Measurements from ENCODE around the gene UGP2. TPM values are rescaled to one million over a fixed set of nuclear protein-coding genes. Genes with fewer than 3 reads are reported as not detected.

UGP2 gene
- total RNA-seq, 1 donor from 2014 or later, result 76.6 TPM

- H3K4me3 Mint-ChIP-seq, result no peak overlapping the region
- no peaks in the 10 kb centered on the region for H3K27me3 Mint-ChIP-seq
- H3K4me1 Mint-ChIP-seq (ENCODE audit: unreplicated experiment), result peaks cover 8% of the 10 kb centered on the region
- peaks cover 38% of the 10 kb centered on the region for H3K36me3 Mint-ChIP-seq
- H3K9me3 Mint-ChIP-seq, result peaks cover 12% of the 10 kb centered on the region
- no peak overlapping the region for H3K27ac Mint-ChIP-seq
- no peak for TF ChIP-seq CTCF (conservative IDR thresholded peaks at IDR 0.05)
- no peak for DNase-seq (ENCODE audit: extremely low spot score, unreplicated experiment)
Measured at GRCh38 chr2:63875131-63875527, 33.4 kb downstream of the UGP2 start.

- H3K27me3 Mint-ChIP-seq, result no peaks in the 10 kb centered on the region
- H3K36me3 Mint-ChIP-seq, result peaks cover 41% of the 10 kb centered on the region
- peaks cover 11% of the 10 kb centered on the region for H3K4me1 Mint-ChIP-seq (ENCODE audit: unreplicated experiment)
- DNase-seq (ENCODE audit: extremely low spot score, unreplicated experiment), result no peak
- H3K9me3 Mint-ChIP-seq, result peaks cover 12% of the 10 kb centered on the region
- no peak for TF ChIP-seq CTCF (conservative IDR thresholded peaks at IDR 0.05)
- H3K4me3 Mint-ChIP-seq, result no peak overlapping the region
- H3K27ac Mint-ChIP-seq, result peak overlapping the region; percentile 17
Measured at GRCh38 chr2:63875559-63876245, 34.0 kb downstream of the UGP2 start.

- no peak overlapping the region for H3K27ac Mint-ChIP-seq
- peaks cover 14% of the 10 kb centered on the region for H3K4me1 Mint-ChIP-seq (ENCODE audit: unreplicated experiment)
- H3K9me3 Mint-ChIP-seq, result peaks cover 12% of the 10 kb centered on the region
- DNase-seq (ENCODE audit: extremely low spot score, unreplicated experiment), result no peak
- no peak for TF ChIP-seq CTCF (conservative IDR thresholded peaks at IDR 0.05)
- H3K27me3 Mint-ChIP-seq, result no peaks in the 10 kb centered on the region
- no peak overlapping the region for H3K4me3 Mint-ChIP-seq
- H3K36me3 Mint-ChIP-seq, result peaks cover 46% of the 10 kb centered on the region
Measured at GRCh38 chr2:63876311-63876710, 34.6 kb downstream of the UGP2 start.

- Mint-ChIP-seq H3K4me3 (no peak overlapping the region), H3K9me3 (peaks cover 9% of the 10 kb centered on the region), H3K4me1 (ENCODE audit: unreplicated experiment) (peaks cover 15% of the 10 kb centered on the region), H3K36me3 (peaks cover 42% of the 10 kb centered on the region), H3K27ac (no peak overlapping the region), H3K27me3 (no peaks in the 10 kb centered on the region)
- TF ChIP-seq CTCF (conservative IDR thresholded peaks at IDR 0.05), result no peak
- no peak for DNase-seq (ENCODE audit: extremely low spot score, unreplicated experiment)
Measured at GRCh38 chr2:63878486-63878885, 36.8 kb downstream of the UGP2 start.

- H3K36me3 Mint-ChIP-seq, result peaks cover 37% of the 10 kb centered on the region
- H3K4me3 Mint-ChIP-seq, result no peak overlapping the region
- no peaks in the 10 kb centered on the region for H3K27me3 Mint-ChIP-seq
- no peak overlapping the region for H3K27ac Mint-ChIP-seq
- H3K9me3 Mint-ChIP-seq, result no peaks in the 10 kb centered on the region
- no peak for DNase-seq (ENCODE audit: extremely low spot score, unreplicated experiment)
- no peak for TF ChIP-seq CTCF (conservative IDR thresholded peaks at IDR 0.05)
- peaks cover 15% of the 10 kb centered on the region for H3K4me1 Mint-ChIP-seq (ENCODE audit: unreplicated experiment)
Measured at GRCh38 chr2:63879876-63880433, 38.3 kb downstream of the UGP2 start.

All from type B pancreatic cell (in vitro differentiated cells).